NCI-H1930 (cell line): Measurements from ENCODE around the gene OR8G5.

ENCODE experiments used
- DNase-seq, 2 experiments: peaks; one replicate each; lab custom pipeline; 2025; lab: John Stamatoyannopoulos, UW

The OR8G5 gene

DNA sequence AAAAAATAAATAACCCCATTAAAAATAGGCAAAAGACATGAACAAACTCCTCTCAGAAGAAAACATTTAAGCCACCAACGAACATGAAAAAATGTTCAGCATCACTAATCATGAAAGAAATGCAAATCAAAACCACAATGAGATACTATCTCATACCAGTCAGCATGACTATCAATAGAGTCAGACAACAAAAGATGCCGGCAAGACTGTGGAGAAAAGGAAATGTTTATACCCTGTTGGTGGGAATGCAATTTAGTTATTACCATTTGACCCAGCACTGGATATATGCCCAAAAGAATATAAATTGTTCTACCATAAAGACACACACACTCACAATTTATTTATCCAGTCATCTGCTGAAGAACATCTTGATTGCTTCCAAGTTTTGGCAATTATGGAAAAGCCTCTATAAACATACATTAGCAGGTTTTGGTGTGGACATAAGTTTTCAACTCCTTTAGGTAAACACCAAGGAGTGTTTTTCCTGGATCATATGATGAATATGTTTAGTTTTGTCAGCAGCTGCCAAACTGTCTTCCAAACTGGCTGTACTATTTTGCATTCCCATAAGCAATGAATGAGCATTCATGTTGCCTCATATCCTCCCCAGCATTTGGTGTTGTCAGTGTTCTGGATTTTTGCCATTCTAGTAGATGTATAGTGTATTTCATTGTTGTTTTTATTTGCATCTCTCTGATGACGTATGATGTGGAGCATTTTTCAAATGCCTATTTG lies 29.6 kb downstream of the OR8G5 start:
- peak in 1 of 2 experiments; percentile 5 for DNase-seq

DNA sequence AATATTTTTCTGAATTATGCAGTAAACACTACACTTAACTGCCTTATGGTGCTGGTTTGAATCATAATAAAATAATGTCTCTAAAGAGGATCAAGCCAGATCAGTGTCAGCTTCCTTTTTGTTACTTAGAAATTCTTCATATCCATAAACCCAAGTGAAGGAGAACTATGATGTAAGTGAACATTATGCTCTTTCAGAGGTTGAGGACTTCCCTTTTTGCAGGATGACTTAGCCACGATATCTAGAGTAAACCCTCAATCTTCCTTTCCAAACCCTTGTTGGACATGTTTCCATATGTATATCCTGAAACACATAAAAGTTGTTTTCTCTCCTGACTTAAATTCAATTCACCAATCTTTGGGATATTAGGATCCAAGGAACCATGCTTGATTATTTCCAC lies 38.5 kb downstream of the OR8G5 start:
- DNase-seq = no peak

DNA sequence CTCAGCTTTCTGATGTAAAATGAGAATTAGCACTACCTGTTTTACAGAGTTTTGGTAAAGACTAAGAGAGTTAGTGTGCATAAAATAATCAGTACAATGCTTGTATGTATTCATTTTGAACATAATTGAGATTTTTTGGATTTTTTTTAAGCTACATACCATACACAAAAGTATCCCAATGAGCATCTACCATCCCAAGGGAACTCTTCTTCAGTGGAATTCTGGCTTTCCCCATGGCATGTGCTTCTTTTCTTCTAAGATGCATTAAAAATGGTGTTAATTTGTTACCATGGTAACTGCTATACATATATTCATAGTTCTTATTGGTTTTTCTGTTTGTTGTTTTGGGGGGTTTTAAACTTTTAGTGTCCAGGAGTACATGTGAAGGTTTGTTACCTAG lies 39.8 kb downstream of the OR8G5 start:
- no peak for DNase-seq

DNA sequence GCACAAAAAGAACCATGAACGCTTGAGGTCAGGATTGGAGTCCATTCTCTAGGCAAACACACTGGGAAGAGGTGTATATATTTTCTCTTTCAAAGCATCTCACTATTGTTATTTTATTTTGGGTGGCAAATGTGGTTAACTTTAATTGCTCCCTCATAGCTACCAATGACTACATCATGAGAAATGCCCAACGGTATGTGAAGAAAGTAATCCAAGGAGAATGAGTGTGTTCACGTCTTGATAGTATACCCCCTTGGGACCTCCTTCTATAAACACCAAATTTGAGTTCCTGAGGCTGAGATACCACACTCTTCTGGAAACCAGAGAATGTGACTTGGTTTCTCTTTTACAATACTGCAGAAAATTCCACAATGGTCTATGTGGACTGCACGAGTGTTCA lies 41.7 kb downstream of the OR8G5 start:
- DNase-seq = no peak

DNA sequence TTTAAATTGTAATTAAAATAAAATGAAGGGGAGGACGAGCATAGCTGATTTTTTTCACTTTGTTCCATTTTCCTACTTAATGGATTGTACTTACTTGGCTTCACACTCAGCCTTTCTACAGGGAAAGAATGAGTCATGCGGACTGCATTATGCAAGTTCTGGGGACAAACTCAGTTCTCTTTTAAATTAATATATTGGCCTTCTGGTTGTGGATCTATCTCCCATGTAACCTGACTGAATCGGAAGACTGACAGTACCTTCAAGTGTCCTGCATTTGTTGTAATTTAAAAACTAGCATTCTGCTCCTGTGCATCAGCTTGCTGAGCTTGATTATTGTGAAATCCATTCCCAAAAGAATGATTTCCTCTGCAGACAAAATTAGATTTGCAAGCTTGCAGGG lies 45.4 kb downstream of the OR8G5 start:
- no peak for DNase-seq

DNA sequence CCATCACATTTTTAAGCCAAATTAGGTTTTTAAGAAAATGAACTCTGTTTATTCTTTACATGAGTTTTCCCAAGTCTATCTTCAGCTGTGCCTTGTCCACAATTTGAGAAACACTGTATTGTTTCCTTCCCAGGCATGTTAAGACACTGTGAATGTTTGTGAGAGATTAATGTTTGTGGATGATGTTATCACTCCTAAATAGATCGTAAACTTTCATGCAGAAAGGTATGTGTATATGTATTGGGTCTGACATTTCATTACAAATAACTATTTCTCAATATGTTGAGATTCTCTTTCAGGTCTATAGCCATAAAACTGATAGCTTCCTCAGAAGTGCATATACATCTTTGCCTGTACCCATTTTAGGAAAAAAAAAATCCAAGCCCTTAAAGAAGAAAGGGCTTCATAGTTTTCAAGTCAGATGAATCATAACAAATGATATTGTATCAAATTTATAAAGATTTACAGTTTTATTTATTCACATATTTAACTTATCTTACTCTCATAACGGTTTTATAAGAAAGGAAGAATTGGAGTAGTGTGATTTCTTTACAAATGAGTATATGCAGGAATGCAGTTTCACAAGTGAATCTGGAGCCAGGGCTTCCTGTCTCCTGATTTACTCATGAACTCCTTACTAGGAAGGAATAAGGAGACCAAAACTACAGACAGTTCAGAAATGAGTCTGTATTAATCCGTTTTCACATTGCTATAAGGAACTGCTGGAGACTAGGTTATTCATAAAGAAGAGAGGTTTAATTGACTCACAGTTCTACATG lies 46.4 kb downstream of the OR8G5 start:
- DNase-seq = no peak

DNA sequence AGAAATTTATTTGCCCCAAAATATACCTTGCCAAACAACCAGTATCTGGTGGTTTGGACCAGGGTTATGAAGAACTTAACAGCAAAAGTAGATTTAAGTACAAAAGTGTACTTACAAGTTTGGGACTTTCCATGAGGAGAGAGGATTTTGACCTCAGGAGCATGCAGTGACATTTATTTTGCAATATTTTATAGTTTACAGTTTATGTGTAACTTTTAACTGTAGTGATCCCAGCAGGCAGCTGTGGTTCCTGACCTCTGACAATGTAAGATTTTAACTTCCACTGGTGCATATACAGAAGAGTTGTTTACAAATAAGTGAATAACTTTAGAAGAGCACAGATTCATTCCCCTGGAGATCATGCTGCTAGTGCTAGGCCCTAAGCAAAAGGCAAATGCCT lies 50.9 kb downstream of the OR8G5 start:
- no peak for DNase-seq

DNA sequence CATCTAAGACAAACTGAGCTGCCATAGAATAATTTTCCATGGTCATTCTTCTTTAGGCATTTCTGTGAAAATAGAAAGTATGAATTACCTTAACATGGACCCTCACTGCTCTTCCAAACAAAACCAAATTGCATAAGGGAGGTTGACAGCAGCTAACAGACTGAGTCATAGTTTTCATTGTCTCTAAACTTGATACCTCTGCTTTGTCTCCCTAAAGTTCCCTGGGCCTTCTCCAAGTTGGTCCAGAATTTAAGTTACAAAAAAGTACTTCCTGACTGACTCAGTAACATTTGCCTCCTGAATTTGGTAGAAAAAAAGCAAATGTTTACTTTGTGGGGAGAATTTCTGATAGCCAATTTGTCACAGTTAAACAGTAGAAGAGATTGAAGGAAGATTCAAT lies 54.5 kb downstream of the OR8G5 start:
- DNase-seq = no peak

DNA sequence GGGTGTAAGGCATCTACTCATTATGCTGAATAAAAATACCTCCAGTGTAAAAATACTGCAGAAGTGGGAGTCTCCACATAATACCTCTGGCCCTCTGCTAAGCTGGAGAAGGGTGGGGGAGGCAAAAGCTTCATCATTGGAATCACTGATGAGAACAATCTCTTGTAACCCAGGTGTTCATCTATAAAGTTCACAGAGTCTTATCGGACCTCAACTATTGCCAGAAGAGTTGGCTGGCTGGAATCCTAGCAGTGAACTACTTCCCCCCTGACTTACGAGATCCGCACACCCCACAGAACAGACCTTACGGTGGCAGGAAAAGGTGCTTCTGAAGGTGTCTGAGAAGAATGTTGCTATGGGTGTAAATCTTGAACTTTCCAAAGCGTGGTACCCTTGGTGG lies 55.1 kb downstream of the OR8G5 start:
- no peak for DNase-seq

DNA sequence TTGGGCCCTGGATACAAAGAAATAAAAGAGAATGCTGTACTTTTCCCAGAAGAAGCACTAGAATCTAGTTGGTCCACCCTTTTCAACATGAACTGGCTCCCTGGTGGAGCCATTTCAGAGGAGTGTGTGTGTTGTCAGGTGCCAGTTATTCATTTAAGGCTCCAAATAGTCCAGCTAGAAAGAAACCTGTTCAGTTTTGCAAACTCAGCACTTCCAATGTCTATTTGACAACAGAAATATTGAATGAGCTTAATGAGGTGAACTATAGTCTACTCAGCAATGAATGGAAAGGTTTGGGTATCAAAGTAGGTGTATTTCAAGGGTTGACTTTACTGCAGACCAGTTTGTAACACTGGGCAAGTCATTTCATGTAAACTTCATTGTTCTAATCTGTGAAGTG lies 55.5 kb downstream of the OR8G5 start:
- no peak for DNase-seq

DNA sequence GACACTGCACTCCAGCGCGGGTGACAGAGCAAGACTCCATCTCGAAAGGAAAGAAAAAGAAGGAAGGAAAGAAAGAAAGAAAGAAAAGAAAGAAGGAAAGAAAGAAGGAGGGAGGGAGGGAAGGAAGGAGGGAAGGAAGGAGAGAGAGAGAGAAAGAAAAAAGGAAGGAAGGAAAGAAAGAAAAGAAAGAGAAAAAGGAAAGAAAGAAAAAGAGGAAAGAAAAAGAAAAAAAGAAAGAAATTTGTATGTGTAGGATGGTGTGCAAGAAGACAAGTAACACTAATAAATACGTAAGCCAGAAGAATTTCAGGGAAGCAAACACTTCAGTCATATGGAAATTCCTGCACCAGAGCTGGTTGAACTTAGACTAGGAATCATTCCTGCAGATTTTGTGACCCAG lies 57.0 kb downstream of the OR8G5 start:
- no peak for DNase-seq

DNA sequence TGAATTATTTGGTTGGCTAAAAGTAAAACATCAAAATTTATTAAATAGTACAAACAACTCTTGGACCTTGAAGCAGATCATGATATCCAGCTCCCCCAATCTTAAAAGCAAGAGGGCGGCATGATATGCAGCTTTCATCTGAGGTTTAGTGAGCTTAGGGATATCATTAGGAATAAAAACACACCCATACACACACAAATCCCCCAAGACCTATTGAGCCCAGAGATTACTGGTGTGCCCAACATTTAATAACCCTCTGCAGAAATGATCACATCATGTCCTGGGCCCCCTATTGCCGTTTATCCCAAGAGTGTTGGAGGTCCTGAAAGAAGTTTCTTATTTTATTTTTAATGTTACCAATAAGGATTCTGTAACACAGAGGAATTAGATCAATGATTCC lies 57.7 kb downstream of the OR8G5 start, which contains the start of gene OR8D1:
Gene OR8D1 (minus strand): TSS at position 101 of the 400 bp plus-strand sequence. CDS start 3,183 bp downstream, outside the sequence.
- DNase-seq = no peak

DNA sequence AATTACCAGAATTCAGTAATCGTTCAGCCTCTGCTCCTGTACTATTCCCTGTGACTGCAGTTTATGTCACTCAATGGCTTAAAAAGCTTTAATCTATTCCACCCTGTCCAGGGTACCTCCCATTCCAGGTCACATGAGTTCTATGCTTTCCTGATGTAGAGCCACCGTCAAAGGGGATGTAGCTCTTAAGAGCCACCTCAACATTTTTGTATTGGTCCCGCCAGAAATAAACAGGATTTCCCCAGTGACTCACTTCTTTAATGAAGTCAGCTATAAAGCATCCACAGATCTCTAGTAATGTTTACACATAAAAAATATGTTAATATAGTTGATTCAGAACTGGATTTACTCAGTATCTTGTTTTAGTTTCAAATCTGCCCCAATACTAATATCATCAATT lies 58.9 kb downstream of the OR8G5 start:
- DNase-seq = no peak
